ENCODE measurements around the gene EXOC7.

The EXOC7 gene

DNA sequence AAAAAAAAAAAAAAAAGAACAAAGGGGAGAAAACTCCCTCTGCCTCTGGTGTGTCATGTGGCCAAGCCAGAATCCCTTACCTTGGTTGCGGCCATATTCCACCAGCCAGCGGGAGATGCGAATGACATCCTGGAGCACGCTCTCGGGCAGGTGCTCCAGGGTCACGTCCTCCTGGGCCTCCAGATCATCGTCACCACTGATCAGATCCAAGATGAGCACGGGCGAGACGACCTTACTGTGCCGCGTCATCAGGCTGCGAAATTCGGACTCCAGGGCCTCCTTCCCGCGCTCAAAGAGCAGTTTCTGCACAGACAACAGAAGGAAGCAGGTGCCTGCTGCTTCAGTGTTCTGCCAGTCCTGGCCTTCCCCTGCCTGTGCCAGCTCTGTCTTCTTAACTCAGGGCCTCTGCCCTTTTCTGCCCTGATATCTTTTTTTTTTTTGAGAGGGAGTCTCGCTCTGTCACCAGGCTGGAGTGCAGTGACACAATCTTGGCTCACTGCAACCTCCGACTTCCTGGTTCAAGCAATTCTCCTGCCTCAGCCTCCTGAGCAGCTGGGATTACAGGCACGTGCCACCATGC is 5.8 kb downstream of the EXOC7 start:
- TF ChIP-seq, protein P1, sequence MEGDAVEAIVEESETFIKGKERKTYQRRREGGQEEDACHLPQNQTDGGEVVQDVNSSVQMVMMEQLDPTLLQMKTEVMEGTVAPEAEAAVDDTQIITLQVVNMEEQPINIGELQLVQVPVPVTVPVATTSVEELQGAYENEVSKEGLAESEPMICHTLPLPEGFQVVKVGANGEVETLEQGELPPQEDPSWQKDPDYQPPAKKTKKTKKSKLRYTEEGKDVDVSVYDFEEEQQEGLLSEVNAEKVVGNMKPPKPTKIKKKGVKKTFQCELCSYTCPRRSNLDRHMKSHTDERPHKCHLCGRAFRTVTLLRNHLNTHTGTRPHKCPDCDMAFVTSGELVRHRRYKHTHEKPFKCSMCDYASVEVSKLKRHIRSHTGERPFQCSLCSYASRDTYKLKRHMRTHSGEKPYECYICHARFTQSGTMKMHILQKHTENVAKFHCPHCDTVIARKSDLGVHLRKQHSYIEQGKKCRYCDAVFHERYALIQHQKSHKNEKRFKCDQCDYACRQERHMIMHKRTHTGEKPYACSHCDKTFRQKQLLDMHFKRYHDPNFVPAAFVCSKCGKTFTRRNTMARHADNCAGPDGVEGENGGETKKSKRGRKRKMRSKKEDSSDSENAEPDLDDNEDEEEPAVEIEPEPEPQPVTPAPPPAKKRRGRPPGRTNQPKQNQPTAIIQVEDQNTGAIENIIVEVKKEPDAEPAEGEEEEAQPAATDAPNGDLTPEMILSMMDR (IDR thresholded peaks at IDR 0.05; ENCODE audit: low read depth, low read length): no peak
- no peak for DNase-seq (ENCODE audit: low read depth in 2 of 2)

DNA sequence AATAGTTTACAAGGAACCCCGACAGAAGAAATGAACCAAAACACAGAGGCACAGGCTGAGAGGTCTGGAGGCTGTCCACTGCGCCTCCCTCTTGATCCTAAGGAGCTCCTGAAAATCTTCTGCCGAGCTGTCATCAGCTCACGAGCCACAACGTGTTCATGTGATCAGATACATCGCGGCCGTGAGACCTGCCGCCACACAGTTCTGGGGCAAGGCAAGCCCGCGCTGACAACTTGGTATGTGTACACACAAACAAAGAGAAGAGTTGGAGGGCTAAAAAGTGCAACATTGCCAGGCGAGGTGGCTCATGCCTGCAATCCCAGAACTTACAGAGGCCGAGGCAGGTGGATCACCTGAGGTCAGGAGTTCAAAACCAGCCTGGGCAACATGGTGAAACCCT is 7.6 kb downstream of the EXOC7 start:
- TF ChIP-seq, protein P1 (IDR thresholded peaks at IDR 0.05; ENCODE audit: low read depth, low read length): no peak
- no peak overlapping the region for H3K4me3 ChIP-seq (replicated peaks in 1 of 2; ENCODE audit: low read depth in 2 of 2, low read length in 2 of 2)
- no peak for DNase-seq (ENCODE audit: low read depth in 2 of 2)

More for the DNA sequence above, 5.8 kb downstream of the EXOC7 start:
- H3K4me3 ChIP-seq (replicated peaks in 1 of 2; ENCODE audit: low read depth in 2 of 2, low read length in 2 of 2): no peak overlapping the region

DNA sequence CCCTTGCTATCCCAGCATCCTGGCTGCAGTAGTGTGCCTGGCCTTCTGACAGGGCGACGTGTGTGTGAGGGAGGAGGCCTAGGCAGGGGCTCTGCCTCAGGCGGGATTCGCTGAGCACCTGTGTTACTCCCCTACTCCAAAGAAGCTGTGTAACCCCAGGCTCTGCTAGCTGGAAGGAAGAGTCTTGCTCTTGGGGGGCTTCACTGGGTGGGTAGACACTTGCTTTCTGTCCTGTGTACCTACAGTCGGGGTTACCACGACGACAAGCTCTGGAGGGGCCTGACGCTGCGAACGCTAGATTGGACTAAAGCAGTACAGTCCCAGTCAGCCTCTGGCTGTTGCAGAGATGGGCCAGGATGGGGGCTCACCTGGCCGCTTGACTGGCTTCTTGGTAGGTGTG is 9.5 kb downstream of the EXOC7 start:
- no peak overlapping the region for H3K4me3 ChIP-seq (replicated peaks in 1 of 2; ENCODE audit: low read depth in 2 of 2, low read length in 2 of 2)
- no peak for DNase-seq (ENCODE audit: low read depth in 2 of 2)

DNA sequence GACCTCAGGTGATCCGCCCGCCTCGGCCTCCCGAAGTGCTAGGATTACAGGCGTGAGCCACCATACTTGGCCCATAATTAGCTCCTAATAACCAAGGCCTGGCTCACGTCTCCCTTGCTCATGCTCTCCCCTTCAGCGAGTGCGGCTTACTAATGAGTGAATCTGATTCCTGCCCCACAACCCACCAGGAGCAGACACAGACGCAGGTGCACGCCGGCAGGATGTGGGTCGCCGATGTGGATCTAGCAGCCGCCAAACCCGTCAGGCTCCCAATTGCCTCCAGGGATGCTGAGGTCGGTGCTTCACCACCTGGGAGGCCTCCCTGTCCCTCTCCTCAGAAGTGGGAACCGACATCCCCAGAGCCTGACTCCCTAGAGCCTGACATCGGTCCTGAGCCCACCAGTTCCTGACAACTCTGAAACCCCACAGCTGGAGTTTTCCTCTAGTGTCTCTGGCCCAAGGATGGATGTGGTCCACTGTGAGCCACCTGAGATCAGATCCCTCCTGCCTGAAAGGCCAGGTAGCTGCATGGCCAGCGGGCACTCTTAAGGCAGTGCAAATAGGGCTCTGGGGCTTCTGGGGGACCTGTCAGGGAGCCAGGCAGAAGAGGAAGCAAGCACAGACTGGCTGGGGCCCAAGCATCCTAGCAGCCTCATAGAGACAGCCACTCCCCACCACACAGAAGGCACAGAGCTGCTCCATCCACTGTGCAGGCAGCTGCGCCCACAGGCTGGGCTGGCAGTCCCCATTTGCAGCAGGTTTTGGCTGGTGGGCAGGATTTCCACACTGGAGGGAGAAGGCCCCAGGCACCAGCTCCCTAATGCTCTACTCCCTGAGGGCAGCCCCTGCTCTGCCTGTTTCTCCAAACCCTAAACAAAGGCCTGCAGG is 10.8 kb downstream of the EXOC7 start:
- no peak for DNase-seq (ENCODE audit: low read depth in 2 of 2)
- H3K4me3 ChIP-seq (replicated peaks in 1 of 2; ENCODE audit: low read depth in 2 of 2, low read length in 2 of 2): no peak overlapping the region
- TF ChIP-seq, protein P1 (IDR thresholded peaks at IDR 0.05; ENCODE audit: low read depth, low read length): no peak

More for the DNA sequence above, 9.5 kb downstream of the EXOC7 start:
- TF ChIP-seq, protein P1 (IDR thresholded peaks at IDR 0.05; ENCODE audit: low read depth, low read length): no peak

DNA sequence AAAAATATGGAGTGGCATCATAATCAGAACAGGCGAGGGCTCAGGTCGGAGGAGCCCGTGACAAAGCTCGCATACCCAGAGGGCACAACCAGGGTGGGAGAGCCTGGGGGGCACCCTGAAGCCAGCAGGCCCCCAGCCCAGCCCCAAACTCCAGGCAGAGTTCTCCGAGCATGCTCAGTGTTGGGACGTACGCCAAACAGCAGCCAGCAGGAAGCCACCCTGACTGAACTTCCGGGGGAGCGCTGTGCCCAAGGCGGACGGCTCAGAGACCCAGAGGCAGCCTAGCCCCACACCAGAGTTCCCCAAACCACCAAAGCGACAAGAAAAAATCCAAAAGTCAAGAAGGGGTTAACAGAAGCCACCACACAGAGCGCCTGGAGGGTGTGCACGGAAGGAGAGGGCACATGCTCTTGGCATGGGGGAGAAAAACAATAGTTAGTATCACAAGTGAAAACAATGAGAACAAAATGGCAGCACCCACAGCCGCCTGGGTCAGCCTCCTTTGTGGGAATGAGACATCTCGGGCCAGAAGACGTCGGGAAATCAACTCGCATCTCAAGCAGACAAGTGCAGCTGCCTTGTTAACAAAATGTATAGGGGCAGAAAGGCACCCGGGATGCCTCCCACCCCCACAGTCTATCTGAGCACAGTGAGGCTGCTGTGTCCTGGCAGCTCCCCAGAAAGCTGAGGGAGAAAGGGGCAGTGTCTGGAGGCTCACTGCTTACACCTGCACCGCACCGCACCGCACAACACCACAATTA is 11.9 kb downstream of the EXOC7 start:
- TF ChIP-seq, protein P1 (IDR thresholded peaks at IDR 0.05; ENCODE audit: low read depth, low read length): no peak
- no peak for DNase-seq (ENCODE audit: low read depth in 2 of 2)
- H3K4me3 ChIP-seq (replicated peaks in 1 of 2; ENCODE audit: low read depth in 2 of 2, low read length in 2 of 2): no peak overlapping the region

DNA sequence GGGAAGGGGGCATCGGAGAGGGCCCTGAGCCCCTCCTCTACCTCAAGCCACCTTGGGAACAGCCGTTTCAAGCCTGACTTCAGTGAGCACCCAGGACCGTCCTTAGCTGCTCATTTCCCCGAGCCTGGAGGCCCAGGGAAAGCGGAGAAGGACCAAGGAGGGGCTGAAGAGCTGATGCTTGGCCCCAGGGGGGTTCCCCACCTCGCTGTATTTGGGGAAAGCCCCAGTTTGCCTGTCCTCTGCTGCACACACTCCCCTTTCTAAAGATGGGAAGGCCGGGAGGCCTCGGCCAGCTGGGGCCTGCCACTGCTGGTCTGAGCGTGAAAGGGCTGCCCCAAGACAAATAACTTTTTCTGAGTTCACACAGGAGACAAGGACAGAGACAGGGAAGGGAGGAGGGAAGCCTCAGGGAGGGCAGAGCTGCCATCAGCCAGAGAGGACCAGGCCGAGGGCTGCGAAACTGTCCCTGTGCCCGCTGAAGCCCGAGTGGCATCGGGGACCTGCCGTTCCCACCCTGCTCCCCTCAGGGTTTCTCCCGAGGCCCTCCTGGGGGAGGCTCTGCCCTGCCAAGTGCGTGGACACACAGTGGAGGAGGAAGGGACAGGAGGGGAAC is 13.0 kb downstream of the EXOC7 start:
- H3K4me3 ChIP-seq (replicated peaks in 1 of 2; ENCODE audit: low read depth in 2 of 2, low read length in 2 of 2): no peak overlapping the region
- TF ChIP-seq, protein P1 (IDR thresholded peaks at IDR 0.05; ENCODE audit: low read depth, low read length): no peak

More for the DNA sequence above, 13.0 kb downstream of the EXOC7 start:
- no peak for DNase-seq (ENCODE audit: low read depth in 2 of 2)

Data from cardiac fibroblast (primary cell).